GF-D8 (cell line): ENCODE measurements around the gene TEX9.

Experiments
- DNase-seq: peaks from one replicate; lab custom pipeline; 2025; lab: John Stamatoyannopoulos, UW

Gene TEX9

GRCh38 chr15:56454836-56455235 lies 89.6 kb downstream of the TEX9 start:
- DNase-seq, result no peak

GRCh38 chr15:56456229-56456628 lies 91.0 kb downstream of the TEX9 start:
- no peak for DNase-seq

- DNase-seq, result no peak
Observed at GRCh38 chr15:56459096-56459495, 93.9 kb downstream of the TEX9 start.

GRCh38 chr15:56460071-56460470 lies 94.8 kb downstream of the TEX9 start:
- peak; percentile 3 for DNase-seq

GRCh38 chr15:56460947-56461346 lies 95.7 kb downstream of the TEX9 start:
- no peak for DNase-seq

GRCh38 chr15:56464893-56465520 lies 99.8 kb downstream of the TEX9 start, which contains the start of gene MNS1:
Gene MNS1, minus strand, starts transcription at chr15:56465137. Its CDS starts 165 bp downstream, at chr15:56464972.
- peak; percentile 94 for DNase-seq

- no peak for DNase-seq
Observed at GRCh38 chr15:56467616-56468015, 102.4 kb downstream of the TEX9 start.

GRCh38 chr15:56468401-56468800 lies 103.2 kb downstream of the TEX9 start:
- DNase-seq, result peak; percentile 23

GRCh38 chr15:56469483-56469882 lies 104.3 kb downstream of the TEX9 start:
- peak; percentile 2 for DNase-seq

GRCh38 chr15:56471440-56472069 lies 106.3 kb downstream of the TEX9 start:
- no peak for DNase-seq

- no peak for DNase-seq
Observed at GRCh38 chr15:56472278-56472677, 107.1 kb downstream of the TEX9 start.

- DNase-seq, result no peak
Observed at GRCh38 chr15:56473017-56473416, 107.8 kb downstream of the TEX9 start.

GRCh38 chr15:56475351-56475750 lies 110.1 kb downstream of the TEX9 start:
- no peak for DNase-seq
